ENCODE data around the gene PLBD2. TPM values are rescaled to one million over a fixed set of nuclear protein-coding genes. Genes with fewer than 3 reads are reported as not detected.

The PLBD2 gene
- total RNA-seq, 1 donor from 2014 or later: 6.8 TPM

- no peaks in the 10 kb centered on the region for H3K27me3 ChIP-seq (ENCODE audit: control insufficient read depth, insufficient read depth, low read length)
These were observed 41.1 kb downstream of the PLBD2 start for GRCh38 chr12:113399490-113399889.

GRCh38 chr12:113400362-113400761 lies 42.0 kb downstream of the PLBD2 start:
- FAIRE-seq (no peak), DNase-seq (ENCODE audit: low read depth) (no peak)
- H3K27me3 ChIP-seq (ENCODE audit: control insufficient read depth, insufficient read depth, low read length): no peaks in the 10 kb centered on the region
- no peak overlapping the region for H3K4me3 ChIP-seq (ENCODE audit: low read depth, low read length)
- no peaks in the 10 kb centered on the region for H3K36me3 ChIP-seq (ENCODE audit: control insufficient read depth, insufficient read depth, low read length)
- TF ChIP-seq, protein P1, sequence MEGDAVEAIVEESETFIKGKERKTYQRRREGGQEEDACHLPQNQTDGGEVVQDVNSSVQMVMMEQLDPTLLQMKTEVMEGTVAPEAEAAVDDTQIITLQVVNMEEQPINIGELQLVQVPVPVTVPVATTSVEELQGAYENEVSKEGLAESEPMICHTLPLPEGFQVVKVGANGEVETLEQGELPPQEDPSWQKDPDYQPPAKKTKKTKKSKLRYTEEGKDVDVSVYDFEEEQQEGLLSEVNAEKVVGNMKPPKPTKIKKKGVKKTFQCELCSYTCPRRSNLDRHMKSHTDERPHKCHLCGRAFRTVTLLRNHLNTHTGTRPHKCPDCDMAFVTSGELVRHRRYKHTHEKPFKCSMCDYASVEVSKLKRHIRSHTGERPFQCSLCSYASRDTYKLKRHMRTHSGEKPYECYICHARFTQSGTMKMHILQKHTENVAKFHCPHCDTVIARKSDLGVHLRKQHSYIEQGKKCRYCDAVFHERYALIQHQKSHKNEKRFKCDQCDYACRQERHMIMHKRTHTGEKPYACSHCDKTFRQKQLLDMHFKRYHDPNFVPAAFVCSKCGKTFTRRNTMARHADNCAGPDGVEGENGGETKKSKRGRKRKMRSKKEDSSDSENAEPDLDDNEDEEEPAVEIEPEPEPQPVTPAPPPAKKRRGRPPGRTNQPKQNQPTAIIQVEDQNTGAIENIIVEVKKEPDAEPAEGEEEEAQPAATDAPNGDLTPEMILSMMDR (IDR thresholded peaks at IDR 0.05; ENCODE audit: insufficient read depth, low read length, severe bottlenecking): no peak

More at GRCh38 chr12:113399490-113399889, 41.1 kb downstream of the PLBD2 start:
- no peak for DNase-seq (ENCODE audit: low read depth)
- Histone ChIP-seq H3K4me3 (ENCODE audit: low read depth, low read length) (no peak overlapping the region), H3K36me3 (ENCODE audit: control insufficient read depth, insufficient read depth, low read length) (no peaks in the 10 kb centered on the region)
- TF ChIP-seq, protein P1 (IDR thresholded peaks at IDR 0.05; ENCODE audit: insufficient read depth, low read length, severe bottlenecking): no peak
- no peak for FAIRE-seq

- H3K36me3 ChIP-seq (ENCODE audit: control insufficient read depth, insufficient read depth, low read length): no peaks in the 10 kb centered on the region
- DNase-seq (ENCODE audit: low read depth) (no peak), FAIRE-seq (no peak)
- H3K4me3 ChIP-seq (ENCODE audit: low read depth, low read length): no peak overlapping the region
- TF ChIP-seq, protein P1 (IDR thresholded peaks at IDR 0.05; ENCODE audit: insufficient read depth, low read length, severe bottlenecking): no peak
- H3K27me3 ChIP-seq (ENCODE audit: control insufficient read depth, insufficient read depth, low read length): no peaks in the 10 kb centered on the region
These were observed 42.9 kb downstream of the PLBD2 start for GRCh38 chr12:113401066-113402000.

GRCh38 chr12:113402586-113403260 lies 44.3 kb downstream of the PLBD2 start:
- Histone ChIP-seq H3K36me3 (ENCODE audit: control insufficient read depth, insufficient read depth, low read length) (no peaks in the 10 kb centered on the region), H3K4me3 (ENCODE audit: low read depth, low read length) (no peak overlapping the region), H3K27me3 (ENCODE audit: control insufficient read depth, insufficient read depth, low read length) (no peaks in the 10 kb centered on the region)
- TF ChIP-seq, protein P1 (IDR thresholded peaks at IDR 0.05; ENCODE audit: insufficient read depth, low read length, severe bottlenecking): no peak
- DNase-seq (ENCODE audit: low read depth): no peak
- no peak for FAIRE-seq

DNA sequence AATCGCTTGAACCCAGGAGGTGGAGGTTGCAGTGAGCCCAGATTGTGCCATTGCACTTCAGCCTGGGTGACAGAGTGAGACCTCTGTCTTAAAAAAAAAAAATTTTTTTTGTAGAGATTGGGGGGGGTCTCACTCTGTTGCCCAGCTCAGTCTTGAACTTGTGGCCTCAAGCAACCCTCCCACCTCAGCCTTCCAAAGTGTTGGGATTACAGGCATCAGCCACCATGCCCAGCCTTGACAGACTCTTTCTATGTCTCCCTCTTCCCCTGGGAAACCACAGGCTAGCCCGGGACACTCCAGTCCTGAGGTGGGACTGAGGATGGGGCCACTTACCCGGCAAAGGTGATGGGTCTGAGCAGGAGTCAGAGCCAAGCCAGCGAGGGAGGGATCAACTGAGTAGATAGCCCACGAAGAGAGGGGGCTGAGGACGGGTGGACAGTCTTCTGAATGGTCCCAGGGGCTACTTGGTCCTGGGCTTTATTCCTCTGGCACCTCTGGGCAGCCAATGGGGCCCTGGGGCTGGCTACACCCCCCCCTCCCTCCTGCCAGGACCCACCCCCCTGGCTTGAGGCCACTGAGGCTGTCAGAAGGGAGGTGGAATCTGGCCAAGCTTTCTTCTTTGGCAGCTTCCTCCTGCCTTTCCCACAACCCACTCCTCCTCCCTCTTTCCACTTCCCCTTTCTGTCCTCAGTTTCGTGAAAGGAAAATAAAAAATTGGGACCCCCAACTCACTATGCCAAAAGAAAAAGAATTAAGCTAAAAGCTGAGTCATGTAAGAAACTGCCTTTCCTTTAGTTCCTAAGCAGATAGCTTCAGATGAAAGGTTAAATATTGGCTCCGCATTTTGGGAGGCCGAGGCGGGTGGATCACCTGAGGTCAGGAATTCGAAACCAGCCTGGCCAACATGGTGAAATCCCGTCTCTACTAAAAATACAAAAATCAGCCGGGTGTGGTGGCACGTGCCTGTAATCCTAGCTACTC lies 45.3 kb downstream of the PLBD2 start, which contains the start of gene SDS:
Gene SDS (minus strand): TSS at position 453 of the 981 bp plus-strand sequence. CDS start 4,179 bp downstream, outside the sequence.
- DNase-seq (ENCODE audit: low read depth) (no peak), FAIRE-seq (no peak)
- TF ChIP-seq, protein P1 (IDR thresholded peaks at IDR 0.05; ENCODE audit: insufficient read depth, low read length, severe bottlenecking): no peak
- Histone ChIP-seq H3K27me3 (ENCODE audit: control insufficient read depth, insufficient read depth, low read length) (no peaks in the 10 kb centered on the region), H3K4me3 (ENCODE audit: low read depth, low read length) (no peak within 1 kb of the TSS), H3K36me3 (ENCODE audit: control insufficient read depth, insufficient read depth, low read length) (no peaks in the 10 kb centered on the region)

Data from bronchial epithelial cell (primary cell).